NAMALWA (cell line): ENCODE measurements around the gene TAC3.
"Not testable (repeated sequence)": the region's sequence is repeated elsewhere in the genome, so short reads cannot be mapped to it uniquely, and the experiment has no call there.

Source experiments
- DNase-seq: peaks from one replicate; pipeline ENCODE4 v3.0.0-alpha.2; 2015; ENCODE audit warnings: low spot score

The TAC3 gene

GRCh38 chr12:57004651-57005050 is 11.7 kb downstream of the TAC3 start:
- DNase-seq = no peak

- no peak for DNase-seq
Observed at GRCh38 chr12:57003395-57003794, 12.9 kb downstream of the TAC3 start.

- peak; percentile 74 for DNase-seq
Observed at GRCh38 chr12:57001448-57001906, 14.9 kb downstream of the TAC3 start.

DNA sequence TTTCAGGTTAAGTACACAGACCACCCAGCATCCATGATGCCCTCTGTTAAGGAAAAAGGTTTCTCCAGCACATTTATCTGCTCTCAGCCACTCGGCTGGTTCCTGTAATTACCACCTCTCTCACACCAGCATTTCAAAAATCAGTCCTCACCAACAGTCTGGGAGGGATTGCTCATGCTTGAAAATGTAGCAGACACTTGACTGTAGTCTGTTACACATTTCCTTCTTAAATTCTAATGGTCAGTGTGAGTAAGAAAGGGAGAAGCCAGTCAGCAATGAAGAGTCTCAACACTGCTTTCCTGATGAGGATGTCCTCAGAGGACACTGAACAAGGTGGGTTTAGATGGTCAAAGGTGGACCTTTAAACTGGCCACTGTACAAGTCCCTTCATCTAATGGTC is 15.9 kb downstream of the TAC3 start:
- no peak for DNase-seq

DNA sequence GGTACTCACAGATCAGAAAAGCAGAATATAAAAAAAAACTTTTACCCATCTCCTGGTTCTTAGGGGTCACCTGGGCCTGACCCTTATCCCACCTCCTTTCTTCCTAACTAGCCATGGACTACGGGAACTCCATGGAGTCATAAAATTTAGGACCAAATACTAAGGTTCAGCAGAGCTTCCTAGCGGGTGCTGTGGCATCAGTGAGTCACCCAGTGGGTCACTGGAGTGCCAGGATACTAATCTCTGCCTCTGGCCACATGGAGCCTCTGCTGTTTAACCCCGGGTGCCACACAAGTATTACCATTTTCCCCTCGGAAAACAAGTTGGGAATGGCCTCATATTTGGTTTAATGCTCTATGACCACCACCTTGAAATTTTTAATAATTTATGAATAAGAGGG is 16.9 kb downstream of the TAC3 start:
- DNase-seq = no peak

DNA sequence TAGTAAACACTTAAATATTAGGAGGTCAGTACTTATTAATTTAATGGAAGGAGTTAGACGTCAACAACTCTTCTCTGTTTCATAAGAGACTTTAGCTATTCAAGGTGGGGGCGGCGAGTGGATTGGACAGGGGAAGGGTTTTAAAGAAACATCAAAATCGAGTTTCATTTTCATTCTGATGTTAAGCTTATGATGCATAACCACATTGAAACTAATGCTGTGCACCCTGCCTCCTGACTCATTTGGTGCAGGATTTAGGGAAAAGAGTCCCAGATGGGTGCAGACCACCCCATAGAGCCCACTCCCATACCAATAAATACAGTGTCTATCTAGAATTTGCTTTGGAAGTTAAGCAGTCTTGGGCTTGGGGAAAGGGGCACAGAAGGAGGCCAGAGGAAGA is 17.3 kb downstream of the TAC3 start:
- DNase-seq = no peak

GRCh38 chr12:56998316-56998715 is 18.0 kb downstream of the TAC3 start:
- DNase-seq = no peak

- DNase-seq = no peak
Observed at GRCh38 chr12:56996793-56997545, 19.4 kb downstream of the TAC3 start.

- no peak for DNase-seq
Observed at GRCh38 chr12:56995930-56996496, 20.3 kb downstream of the TAC3 start.

DNA sequence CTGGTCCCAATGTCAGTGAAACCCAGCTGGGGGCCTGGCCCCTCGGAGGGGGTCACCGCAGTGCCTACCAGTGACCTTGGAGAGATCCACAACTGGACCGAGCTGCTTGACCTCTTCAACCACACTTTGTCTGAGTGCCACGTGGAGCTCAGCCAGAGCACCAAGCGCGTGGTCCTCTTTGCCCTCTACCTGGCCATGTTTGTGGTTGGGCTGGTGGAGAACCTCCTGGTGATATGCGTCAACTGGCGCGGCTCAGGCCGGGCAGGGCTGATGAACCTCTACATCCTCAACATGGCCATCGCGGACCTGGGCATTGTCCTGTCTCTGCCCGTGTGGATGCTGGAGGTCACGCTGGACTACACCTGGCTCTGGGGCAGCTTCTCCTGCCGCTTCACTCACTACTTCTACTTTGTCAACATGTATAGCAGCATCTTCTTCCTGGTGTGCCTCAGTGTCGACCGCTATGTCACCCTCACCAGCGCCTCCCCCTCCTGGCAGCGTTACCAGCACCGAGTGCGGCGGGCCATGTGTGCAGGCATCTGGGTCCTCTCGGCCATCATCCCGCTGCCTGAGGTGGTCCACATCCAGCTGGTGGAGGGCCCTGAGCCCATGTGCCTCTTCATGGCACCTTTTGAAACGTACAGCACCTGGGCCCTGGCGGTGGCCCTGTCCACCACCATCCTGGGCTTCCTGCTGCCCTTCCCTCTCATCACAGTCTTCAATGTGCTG is 21.0 kb downstream of the TAC3 start:
- DNase-seq = no peak

DNA sequence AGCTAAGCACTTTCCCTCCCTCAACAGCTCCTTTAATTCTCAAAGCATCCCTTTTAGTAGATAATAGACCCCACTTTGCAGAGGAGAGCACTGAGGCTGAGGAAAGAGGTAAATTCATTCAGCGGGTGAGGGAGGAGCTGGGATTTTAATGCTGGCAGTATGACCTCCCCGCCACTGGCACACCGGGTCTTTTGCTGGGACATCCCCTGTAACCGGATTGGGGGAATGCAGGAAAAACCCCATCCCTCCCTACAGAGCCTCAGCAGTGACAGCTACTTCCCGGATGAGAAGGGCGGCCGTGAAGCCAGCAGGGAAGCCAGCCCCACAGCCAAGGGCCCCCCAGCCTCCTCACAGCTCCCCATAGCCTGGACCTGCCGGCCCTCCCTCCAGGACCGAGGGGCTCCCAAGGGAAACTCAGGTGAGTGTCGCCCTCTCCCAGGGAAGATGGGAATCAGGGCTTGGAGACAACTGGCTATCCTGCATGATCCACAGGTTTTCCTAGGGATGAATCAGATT is 22.0 kb downstream of the TAC3 start:
- DNase-seq = no peak

DNA sequence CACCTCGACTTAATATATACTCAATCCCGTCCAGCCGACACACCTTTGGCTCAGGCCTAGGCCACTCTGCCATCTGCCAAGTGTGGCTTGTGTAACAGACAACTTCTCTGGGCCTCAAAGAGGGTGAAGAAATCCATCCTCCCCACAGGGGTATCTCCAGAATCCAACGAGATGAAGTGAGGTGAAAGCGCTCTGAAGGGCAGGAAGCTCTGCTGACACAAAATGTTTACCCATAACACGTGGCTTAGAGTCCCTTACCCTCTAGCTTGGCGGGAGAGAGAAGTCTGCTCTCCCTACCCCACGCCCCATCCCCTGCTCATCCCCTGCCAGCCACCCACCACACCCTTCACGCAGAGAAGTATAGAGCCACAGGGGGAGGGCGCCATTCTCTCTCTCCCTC is 23.0 kb downstream of the TAC3 start:
- DNase-seq = no peak

- no peak for DNase-seq
Observed at GRCh38 chr12:56991319-56992246, 24.7 kb downstream of the TAC3 start.

DNA sequence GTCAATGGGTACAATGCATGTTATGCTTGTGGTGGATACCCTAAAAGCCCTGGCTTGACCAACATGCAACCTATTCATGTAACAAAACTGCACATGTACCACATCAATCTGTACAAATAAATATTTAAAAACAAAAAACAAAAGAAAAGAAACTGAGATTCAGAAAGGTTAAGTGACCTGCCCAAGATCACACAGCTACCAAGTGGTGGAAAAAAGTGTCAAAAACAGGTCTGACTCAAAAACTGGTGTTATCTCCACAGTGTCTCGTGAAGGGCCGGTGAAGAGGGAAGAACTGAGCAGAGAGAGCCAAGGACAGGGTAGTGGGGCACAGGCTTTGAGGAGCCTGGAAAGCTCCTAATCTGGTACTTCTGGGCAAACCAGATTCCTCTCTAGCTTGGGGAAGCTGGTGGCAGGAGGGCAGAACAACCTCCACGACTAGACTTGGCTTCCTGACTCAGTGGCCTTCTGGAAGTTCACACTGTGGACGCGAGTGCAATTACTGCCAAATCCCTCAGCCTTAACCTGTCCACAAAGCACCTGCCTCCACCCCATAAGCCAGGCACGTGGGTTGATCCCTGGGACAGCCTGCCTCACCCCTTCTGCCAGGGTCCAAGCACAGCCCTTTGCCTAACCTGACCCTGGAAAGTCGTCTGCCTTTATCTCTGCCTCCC is 25.5 kb downstream of the TAC3 start:
- no peak for DNase-seq

- no peak for DNase-seq
Observed at GRCh38 chr12:56989861-56990610, 26.3 kb downstream of the TAC3 start.

DNA sequence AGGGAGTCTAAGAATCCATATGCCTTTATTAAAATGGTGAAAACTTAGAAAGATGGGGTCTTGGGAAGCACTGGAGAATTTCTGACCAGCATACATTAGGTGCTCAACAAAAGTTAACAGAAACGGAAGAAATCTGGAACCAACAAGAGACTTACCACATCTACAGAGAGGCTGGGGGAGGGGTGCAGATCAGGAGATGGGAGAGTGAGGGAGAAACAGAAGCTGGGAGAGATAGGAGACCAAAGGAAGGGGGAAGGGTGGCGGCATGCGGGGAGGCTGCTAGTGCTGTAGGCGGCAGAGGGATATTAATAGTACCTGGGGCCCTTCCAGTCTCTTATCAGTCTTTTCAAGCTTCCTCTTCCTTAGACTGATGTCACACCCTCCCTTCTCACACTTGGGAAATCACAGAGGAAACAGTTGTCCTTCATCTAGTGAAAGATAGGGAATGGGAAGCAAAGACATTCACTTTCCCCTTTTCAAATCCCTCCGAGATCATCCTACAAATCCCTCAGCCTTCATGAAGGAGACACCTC is 28.1 kb downstream of the TAC3 start:
- no peak for DNase-seq

GRCh38 chr12:56987551-56988053 is 28.7 kb downstream of the TAC3 start:
- DNase-seq = peak; percentile 68

- DNase-seq = no peak
Observed at GRCh38 chr12:56987011-56987410, 29.3 kb downstream of the TAC3 start.

DNA sequence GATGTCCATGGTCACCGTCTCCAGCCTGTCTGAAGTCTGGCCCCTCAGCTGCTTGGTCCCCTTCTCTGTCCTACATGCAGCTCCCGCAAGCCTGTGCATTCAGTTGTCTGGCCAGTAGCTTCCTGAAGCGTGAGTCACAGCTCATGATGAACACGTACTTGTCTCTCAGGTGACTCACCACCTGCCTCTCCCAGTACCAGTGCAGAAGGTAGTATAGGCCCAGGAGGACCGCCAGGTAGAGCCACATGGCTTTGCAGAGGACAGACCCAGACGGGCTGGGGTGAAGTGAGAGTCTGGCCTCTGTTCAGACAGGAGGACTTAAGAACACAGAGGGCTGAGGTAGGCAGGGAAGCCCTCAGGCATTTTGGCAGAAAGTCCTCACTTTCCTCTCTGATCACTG is 30.6 kb downstream of the TAC3 start:
- DNase-seq = not testable (repeated sequence)

DNA sequence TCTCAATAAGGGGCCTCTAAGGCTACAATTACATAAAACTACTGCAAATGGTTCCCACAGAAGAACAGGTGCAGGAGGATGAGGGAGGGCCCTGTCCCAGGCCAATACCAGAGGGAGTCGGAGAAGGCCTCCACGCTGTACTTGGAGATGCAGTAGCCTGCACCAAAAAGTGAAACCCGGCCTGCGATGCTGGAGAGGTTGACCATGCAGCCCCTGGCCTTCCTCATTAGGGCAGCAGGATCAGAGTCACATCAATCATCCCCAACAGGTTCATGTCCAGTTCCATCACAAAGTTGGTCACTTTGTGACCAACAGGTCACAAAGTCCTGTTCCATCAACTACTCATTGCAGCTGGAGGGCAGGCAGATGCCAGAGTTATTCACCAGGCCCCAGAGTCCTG is 32.9 kb downstream of the TAC3 start:
- no peak for DNase-seq
